Cardiac fibroblast (primary cell): ENCODE measurements around the gene XYLT1.

Experiments
- DNase-seq, 2 donors: peaks; one replicate each; pipeline versions ENCODE4 v3.0.0 to v3.0.0-alpha.2; 2010; ENCODE audit warnings: low read depth in 2 of 2
- H3K4me3 ChIP-seq, 2 donors: replicated peaks in 1 of 2; 1 replicate in 1 of 2; 2 replicates in 1 of 2; pipeline ENCODE4 v1.5.1; 2011; ENCODE audit warnings: low read depth in 2 of 2, low read length in 2 of 2, mild to moderate bottlenecking in 2 of 2, moderate library complexity in 1 of 2
- TF ChIP-seq, protein P1 (sequence below): IDR thresholded peaks from one replicate; pipeline ENCODE4 v1.5.1; 2011; ENCODE audit warnings: low read depth, mild to moderate bottlenecking, low read length, inconsistent platforms

The XYLT1 gene

GRCh38 chr16:17353561-17353960 is 117.2 kb downstream of the XYLT1 start:
- H3K4me3 ChIP-seq = no peak overlapping the region
- TF ChIP-seq, protein P1, sequence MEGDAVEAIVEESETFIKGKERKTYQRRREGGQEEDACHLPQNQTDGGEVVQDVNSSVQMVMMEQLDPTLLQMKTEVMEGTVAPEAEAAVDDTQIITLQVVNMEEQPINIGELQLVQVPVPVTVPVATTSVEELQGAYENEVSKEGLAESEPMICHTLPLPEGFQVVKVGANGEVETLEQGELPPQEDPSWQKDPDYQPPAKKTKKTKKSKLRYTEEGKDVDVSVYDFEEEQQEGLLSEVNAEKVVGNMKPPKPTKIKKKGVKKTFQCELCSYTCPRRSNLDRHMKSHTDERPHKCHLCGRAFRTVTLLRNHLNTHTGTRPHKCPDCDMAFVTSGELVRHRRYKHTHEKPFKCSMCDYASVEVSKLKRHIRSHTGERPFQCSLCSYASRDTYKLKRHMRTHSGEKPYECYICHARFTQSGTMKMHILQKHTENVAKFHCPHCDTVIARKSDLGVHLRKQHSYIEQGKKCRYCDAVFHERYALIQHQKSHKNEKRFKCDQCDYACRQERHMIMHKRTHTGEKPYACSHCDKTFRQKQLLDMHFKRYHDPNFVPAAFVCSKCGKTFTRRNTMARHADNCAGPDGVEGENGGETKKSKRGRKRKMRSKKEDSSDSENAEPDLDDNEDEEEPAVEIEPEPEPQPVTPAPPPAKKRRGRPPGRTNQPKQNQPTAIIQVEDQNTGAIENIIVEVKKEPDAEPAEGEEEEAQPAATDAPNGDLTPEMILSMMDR = no peak
- no peak for DNase-seq

DNA sequence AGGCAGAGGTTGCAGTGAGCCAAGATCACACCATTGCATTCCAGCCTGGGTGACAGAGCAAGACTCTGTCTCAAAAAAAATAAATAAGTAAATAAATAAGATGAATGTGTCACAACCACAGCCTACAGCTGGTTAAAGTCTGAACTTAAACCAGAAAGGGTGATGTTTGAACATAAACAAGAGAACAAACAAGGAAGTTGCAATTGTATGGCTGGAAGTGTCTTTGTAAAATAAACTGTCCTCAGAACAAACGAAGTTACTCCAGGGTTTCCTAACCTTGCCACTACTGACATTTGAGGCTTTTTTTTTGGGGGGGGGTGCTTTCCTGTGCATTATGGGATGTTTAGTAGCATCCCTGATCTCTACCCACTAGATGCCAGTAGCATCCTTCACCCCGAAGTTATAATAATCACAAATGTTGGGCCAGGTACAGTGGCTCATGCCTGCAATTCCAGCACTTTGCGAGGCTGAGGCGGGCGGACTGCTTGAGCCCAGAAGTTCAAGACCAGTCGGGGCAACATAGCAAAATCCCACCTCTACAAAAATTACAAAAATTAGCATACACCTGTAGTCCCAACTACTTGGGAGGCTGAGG is 119.2 kb downstream of the XYLT1 start:
- no peak for DNase-seq
- TF ChIP-seq, protein P1 = no peak
- no peak overlapping the region for H3K4me3 ChIP-seq

GRCh38 chr16:17350207-17350606 is 120.6 kb downstream of the XYLT1 start:
- H3K4me3 ChIP-seq = no peak overlapping the region
- TF ChIP-seq, protein P1 = no peak
- peak in 1 of 2 donors; percentile 39 for DNase-seq

DNA sequence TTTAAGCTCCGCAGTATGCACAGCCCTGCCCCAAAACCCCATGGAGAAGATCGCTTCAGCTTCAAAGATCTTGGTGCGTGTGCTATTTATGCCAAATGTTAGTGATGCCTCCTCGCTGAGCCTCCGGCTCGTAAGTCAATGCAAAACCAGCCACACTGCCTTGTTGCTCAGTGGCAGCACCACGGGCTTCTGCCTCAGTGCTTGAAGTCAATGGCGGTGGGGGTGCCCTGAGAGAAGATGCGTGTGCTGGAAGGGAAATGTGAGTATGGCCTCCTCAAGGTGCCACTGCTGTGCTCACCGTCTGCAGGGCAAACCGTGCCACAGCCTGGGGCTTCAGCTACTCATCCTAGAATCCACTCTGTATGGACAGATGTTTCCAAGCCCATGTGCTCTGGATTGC is 121.9 kb downstream of the XYLT1 start:
- H3K4me3 ChIP-seq = no peak overlapping the region
- TF ChIP-seq, protein P1 = no peak
- DNase-seq = no peak

DNA sequence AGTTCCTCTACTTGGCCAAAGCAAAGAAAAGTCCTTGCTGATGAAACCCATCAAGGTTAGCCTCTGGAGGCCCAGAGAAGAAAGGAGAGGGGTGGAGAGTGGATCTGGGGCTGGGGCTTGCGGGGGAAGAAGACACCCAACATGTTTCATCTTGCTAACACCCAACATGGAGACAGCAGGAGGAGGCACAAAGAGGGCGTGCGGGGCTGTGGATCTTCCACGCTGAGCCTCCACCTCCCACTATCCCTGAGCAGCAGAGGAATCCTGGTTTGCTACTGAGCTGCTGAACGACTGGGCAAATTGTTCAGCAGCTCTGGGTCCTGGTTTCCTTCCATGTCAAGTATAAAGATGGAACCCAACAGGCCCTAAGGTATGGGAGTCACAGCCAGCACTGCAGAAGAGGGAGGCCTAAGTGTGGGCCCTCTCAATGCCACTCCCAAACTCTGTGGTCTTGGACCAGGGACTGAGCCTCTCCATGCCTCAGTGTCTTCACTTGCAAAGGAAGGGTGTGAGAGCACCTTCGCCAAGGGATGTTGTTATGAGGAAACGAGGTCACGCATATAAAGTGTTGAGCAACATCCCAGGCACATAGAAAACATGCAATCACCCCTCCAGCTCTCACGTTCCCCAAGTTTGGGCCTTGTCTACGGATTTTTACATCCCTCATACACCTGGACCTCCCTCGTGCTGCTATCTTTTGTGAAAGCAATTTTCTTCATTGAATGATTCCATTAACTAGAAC is 122.5 kb downstream of the XYLT1 start:
- TF ChIP-seq, protein P1 = no peak
- H3K4me3 ChIP-seq = no peak overlapping the region

DNA sequence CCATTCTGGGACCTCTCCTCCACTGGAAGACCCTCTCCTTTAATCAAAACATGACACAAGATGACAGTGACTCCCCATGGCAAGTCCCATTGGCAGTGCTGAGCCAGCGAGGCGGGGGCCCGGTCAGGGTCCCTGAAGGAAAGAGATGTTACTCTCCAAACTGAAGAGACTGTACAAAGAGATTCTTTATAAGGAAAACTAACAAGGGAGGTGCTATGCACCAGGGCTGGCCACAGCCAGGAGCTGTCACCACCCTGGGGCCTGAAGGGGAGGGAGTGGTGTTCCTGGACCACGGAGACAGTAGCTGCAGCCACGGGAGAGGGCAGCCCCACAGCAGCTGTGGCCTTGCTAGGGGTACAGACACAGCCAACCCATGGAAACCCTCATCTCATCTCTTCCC is 123.1 kb downstream of the XYLT1 start:
- TF ChIP-seq, protein P1 = no peak
- no peak for DNase-seq
- H3K4me3 ChIP-seq = no peak overlapping the region

More for the DNA sequence above, 122.5 kb downstream of the XYLT1 start:
- no peak for DNase-seq
